ENCODE measurements around the gene MRPS31. TPM values are rescaled to one million over a fixed set of nuclear protein-coding genes. Genes with fewer than 3 reads are reported as not detected.

The MRPS31 gene
- total RNA-seq, 1 experiment from 2014 or later: 15.3 TPM

DNA sequence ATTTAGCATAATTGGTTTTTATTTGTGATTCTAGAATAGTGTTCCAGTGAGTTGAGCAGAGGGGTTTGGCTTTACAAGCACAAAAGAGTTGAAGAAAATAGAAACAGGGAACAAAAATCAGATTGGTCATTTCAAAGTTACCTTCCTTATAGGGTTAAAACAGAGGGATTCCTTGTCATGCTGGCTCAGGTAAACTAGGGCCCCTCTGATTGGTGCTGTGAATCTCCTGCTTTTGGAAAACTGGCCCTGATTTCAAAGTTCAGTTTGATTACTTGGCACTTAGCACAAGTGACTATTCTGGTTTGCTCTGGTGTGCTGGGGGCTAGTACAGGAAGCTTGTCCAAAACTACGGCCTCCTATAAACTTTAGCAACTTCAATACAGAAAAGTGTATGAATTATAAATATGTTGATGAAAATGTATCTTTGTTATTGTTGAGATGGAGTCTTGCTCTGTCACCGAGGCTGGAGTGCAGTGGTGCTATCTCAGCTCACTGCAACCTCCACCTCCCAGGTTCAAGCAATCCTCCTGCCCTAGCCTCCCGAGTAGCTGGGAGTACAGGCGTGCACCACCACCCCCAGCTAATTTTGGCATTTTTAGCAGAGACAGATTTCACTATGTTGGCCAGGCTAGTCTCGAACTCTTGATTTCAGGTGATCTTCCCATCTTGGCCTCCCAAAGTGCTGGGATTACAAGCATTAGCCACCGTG is 1.9 kb upstream of the MRPS31 start:
- peaks cover 24% of the 10 kb centered on the region for H3K4me1 Mint-ChIP-seq (ENCODE audit: low read depth, unreplicated experiment)
- no peaks in the 10 kb centered on the region for H3K27me3 Mint-ChIP-seq (ENCODE audit: unreplicated experiment)
- H3K4me3 Mint-ChIP-seq (ENCODE audit: low read depth, unreplicated experiment): no peak overlapping the region
- TF ChIP-seq, protein P1, sequence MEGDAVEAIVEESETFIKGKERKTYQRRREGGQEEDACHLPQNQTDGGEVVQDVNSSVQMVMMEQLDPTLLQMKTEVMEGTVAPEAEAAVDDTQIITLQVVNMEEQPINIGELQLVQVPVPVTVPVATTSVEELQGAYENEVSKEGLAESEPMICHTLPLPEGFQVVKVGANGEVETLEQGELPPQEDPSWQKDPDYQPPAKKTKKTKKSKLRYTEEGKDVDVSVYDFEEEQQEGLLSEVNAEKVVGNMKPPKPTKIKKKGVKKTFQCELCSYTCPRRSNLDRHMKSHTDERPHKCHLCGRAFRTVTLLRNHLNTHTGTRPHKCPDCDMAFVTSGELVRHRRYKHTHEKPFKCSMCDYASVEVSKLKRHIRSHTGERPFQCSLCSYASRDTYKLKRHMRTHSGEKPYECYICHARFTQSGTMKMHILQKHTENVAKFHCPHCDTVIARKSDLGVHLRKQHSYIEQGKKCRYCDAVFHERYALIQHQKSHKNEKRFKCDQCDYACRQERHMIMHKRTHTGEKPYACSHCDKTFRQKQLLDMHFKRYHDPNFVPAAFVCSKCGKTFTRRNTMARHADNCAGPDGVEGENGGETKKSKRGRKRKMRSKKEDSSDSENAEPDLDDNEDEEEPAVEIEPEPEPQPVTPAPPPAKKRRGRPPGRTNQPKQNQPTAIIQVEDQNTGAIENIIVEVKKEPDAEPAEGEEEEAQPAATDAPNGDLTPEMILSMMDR (IDR thresholded peaks at IDR 0.05; ENCODE audit: unreplicated experiment): no peak
- no TSS peak for BruUV-seq (replicated peaks)
- no peaks in the 10 kb centered on the region for H3K9me3 Mint-ChIP-seq (ENCODE audit: low read depth, unreplicated experiment)
- intact Hi-C loops (cut with micrococcal nuclease; ENCODE audit: unreplicated experiment): loop anchor here (10.0 kb wide), 1 partner anchor 998 kb away; no protein-coding TSS in a partner anchor
- CTCF ChIA-PET: no interaction called here
- H3K27ac Mint-ChIP-seq (ENCODE audit: unreplicated experiment): no peak overlapping the region
- DNase-seq: no peak
- H3K36me3 Mint-ChIP-seq (ENCODE audit: insufficient read depth, unreplicated experiment): peaks cover 15% of the 10 kb centered on the region

DNA sequence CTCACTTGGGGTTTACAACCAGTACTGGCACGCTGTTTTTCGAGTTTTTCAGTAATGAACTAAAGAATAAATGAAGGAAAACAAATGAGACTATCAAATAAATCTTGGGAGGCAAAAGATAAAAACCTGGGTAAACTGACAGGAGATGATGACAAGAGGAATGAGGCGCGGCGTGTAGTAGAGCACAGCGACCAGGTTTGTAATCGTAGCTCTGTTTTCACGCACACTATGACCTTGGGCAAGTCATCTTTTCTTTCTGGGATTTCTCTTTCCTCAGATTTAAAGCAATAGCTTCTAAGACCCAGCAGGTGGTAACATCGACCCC is 419 bp downstream of the MRPS31 start:
- Mint-ChIP-seq H3K4me1 (ENCODE audit: low read depth, unreplicated experiment) (peaks cover 9% of the 10 kb centered on the region), H3K36me3 (ENCODE audit: insufficient read depth, unreplicated experiment) (peaks cover 15% of the 10 kb centered on the region), H3K4me3 (ENCODE audit: low read depth, unreplicated experiment) (peak overlapping the region; percentile 84), H3K27ac (ENCODE audit: unreplicated experiment) (peak overlapping the region; percentile 76), H3K9me3 (ENCODE audit: low read depth, unreplicated experiment) (no peaks in the 10 kb centered on the region), H3K27me3 (ENCODE audit: unreplicated experiment) (no peaks in the 10 kb centered on the region)
- TF ChIP-seq, protein P1 (IDR thresholded peaks at IDR 0.05; ENCODE audit: unreplicated experiment): no peak
- intact Hi-C loops (cut with micrococcal nuclease; ENCODE audit: unreplicated experiment): loop anchor here (10.0 kb wide), 1 partner anchor 996 kb away; no protein-coding TSS in a partner anchor
- CTCF ChIA-PET: interaction anchor here (0.8 kb wide), 1 partner anchor 238 kb away, joined by 6 read pairs; no protein-coding TSS in a partner anchor
- BruUV-seq (replicated peaks): TSS peak; percentile 73
- DNase-seq: no peak

GRCh38 chr13:40769970-40770369 is 1.0 kb downstream of the MRPS31 start:
- CTCF ChIA-PET: no interaction called here
- no peaks in the 10 kb centered on the region for H3K27me3 Mint-ChIP-seq (ENCODE audit: unreplicated experiment)
- H3K9me3 Mint-ChIP-seq (ENCODE audit: low read depth, unreplicated experiment): no peaks in the 10 kb centered on the region
- H3K36me3 Mint-ChIP-seq (ENCODE audit: insufficient read depth, unreplicated experiment): peaks cover 15% of the 10 kb centered on the region
- intact Hi-C loops (cut with micrococcal nuclease; ENCODE audit: unreplicated experiment): loop anchor here (10.0 kb wide), 1 partner anchor 995 kb away; no protein-coding TSS in a partner anchor
- peak overlapping the region; percentile 84 for H3K4me3 Mint-ChIP-seq (ENCODE audit: low read depth, unreplicated experiment)
- H3K4me1 Mint-ChIP-seq (ENCODE audit: low read depth, unreplicated experiment): peaks cover 9% of the 10 kb centered on the region
- H3K27ac Mint-ChIP-seq (ENCODE audit: unreplicated experiment): peak overlapping the region; percentile 76
- DNase-seq: no peak
- TF ChIP-seq, protein P1 (IDR thresholded peaks at IDR 0.05; ENCODE audit: unreplicated experiment): no peak
- BruUV-seq (replicated peaks): no TSS peak

- H3K27ac Mint-ChIP-seq (ENCODE audit: unreplicated experiment): no peak overlapping the region
- TF ChIP-seq, protein P1 (IDR thresholded peaks at IDR 0.05; ENCODE audit: unreplicated experiment): no peak
- BruUV-seq (replicated peaks): no TSS peak
- H3K27me3 Mint-ChIP-seq (ENCODE audit: unreplicated experiment): no peaks in the 10 kb centered on the region
- no peak overlapping the region for H3K4me3 Mint-ChIP-seq (ENCODE audit: low read depth, unreplicated experiment)
- CTCF ChIA-PET: no interaction called here
- intact Hi-C loops (cut with micrococcal nuclease; ENCODE audit: unreplicated experiment): no loop called here
- no peak for DNase-seq
- peaks cover 6% of the 10 kb centered on the region for H3K36me3 Mint-ChIP-seq (ENCODE audit: insufficient read depth, unreplicated experiment)
- peaks cover 9% of the 10 kb centered on the region for H3K4me1 Mint-ChIP-seq (ENCODE audit: low read depth, unreplicated experiment)
- H3K9me3 Mint-ChIP-seq (ENCODE audit: low read depth, unreplicated experiment): no peaks in the 10 kb centered on the region
Observed at GRCh38 chr13:40765602-40766001, 5.4 kb downstream of the MRPS31 start.

Measured in Calu3 (cell line).